GM11168 (cell line): ENCODE measurements around the gene CYSRT1.

ENCODE experiments used
- in situ Hi-C: fragments of 300-500 bp; cut with MboI; formaldehyde crosslinking; loops from one replicate; pipeline ENCODE4 v1.12.0; 2022; ENCODE audit warnings: low sequenced_read_pairs; ENCODE audit not compliant: unreplicated experiment

CYSRT1 gene

GRCh38 chr9:137222190-137223077 is 2.5 kb upstream of the CYSRT1 start, which contains the start of gene RNF208:
TSS of gene RNF208 (minus strand) at chr9:137222240. CDS start at chr9:137221212, 1,028 bp downstream.
- in situ Hi-C loops = no loop called here

GRCh38 chr9:137223078-137223970 is 1.6 kb upstream of the CYSRT1 start:
- in situ Hi-C loops = no loop called here

- in situ Hi-C loops = no loop called here
These were observed 841 bp downstream of the CYSRT1 start for GRCh38 chr9:137225699-137226331.

GRCh38 chr9:137226338-137227053 is 1.5 kb downstream of the CYSRT1 start:
- in situ Hi-C loops = no loop called here

GRCh38 chr9:137227054-137227852 is 2.3 kb downstream of the CYSRT1 start, which contains the start of gene RNF224:
TSS of gene RNF224 (plus strand) at chr9:137227502. CDS start at chr9:137228336, 834 bp downstream.
- in situ Hi-C loops = no loop called here

GRCh38 chr9:137227853-137228505 is 3.0 kb downstream of the CYSRT1 start:
- in situ Hi-C loops = no loop called here

- in situ Hi-C loops = no loop called here
These were observed 3.6 kb downstream of the CYSRT1 start for GRCh38 chr9:137228506-137228967.

- in situ Hi-C loops = no loop called here
These were observed 4.3 kb downstream of the CYSRT1 start for GRCh38 chr9:137228968-137229896.

GRCh38 chr9:137229903-137230704 is 5.1 kb downstream of the CYSRT1 start:
- in situ Hi-C loops = loop anchor here (5.0 kb wide), 1 partner anchor 108 kb away; no protein-coding TSS in a partner anchor

GRCh38 chr9:137230705-137231371 is 5.9 kb downstream of the CYSRT1 start, which contains the start of gene SLC34A3:
TSS of gene SLC34A3 (plus strand) at chr9:137230901. CDS start at chr9:137231703, 802 bp downstream.
- in situ Hi-C loops = loop anchor here (5.0 kb wide), 1 partner anchor 109 kb away; no protein-coding TSS in a partner anchor

GRCh38 chr9:137231372-137232039 is 6.5 kb downstream of the CYSRT1 start:
- in situ Hi-C loops = loop anchor here (5.0 kb wide), 1 partner anchor 109 kb away; no protein-coding TSS in a partner anchor

- in situ Hi-C loops = loop anchor here (5.0 kb wide), 1 partner anchor 110 kb away; no protein-coding TSS in a partner anchor
These were observed 7.1 kb downstream of the CYSRT1 start for GRCh38 chr9:137232101-137232500.

- in situ Hi-C loops = loop anchor here (5.0 kb wide), 1 partner anchor 110 kb away; no protein-coding TSS in a partner anchor
These were observed 7.5 kb downstream of the CYSRT1 start for GRCh38 chr9:137232510-137232909.

- in situ Hi-C loops = loop anchor here (5.0 kb wide), 1 partner anchor 111 kb away; no protein-coding TSS in a partner anchor
These were observed 8.4 kb downstream of the CYSRT1 start for GRCh38 chr9:137233143-137233980.
